Ovary (tissue), 3 donors: ENCODE measurements around the gene FEM1C.

Source experiments
- CTCF ChIP-seq, 3 donors: fragments of 450-650 bp in 2 of 3; fragments of 200-600 bp in 1 of 3; IDR thresholded peaks; one replicate each; pipeline versions ENCODE4 v1.5.1 to v1.8.0; 2016 to 2022; ENCODE audit warnings: antibody characterized with exemption in 3 of 3, mild to moderate bottlenecking in 1 of 3
- POLR2A ChIP-seq: fragments of 450-650 bp; IDR thresholded peaks from one replicate; pipeline ENCODE4 v1.6.1; 2017; ENCODE audit warnings: antibody characterized with exemption, mild to moderate bottlenecking, moderate library complexity
- donor health status: DM: no; HTN: no; CAD: no.

DNA sequence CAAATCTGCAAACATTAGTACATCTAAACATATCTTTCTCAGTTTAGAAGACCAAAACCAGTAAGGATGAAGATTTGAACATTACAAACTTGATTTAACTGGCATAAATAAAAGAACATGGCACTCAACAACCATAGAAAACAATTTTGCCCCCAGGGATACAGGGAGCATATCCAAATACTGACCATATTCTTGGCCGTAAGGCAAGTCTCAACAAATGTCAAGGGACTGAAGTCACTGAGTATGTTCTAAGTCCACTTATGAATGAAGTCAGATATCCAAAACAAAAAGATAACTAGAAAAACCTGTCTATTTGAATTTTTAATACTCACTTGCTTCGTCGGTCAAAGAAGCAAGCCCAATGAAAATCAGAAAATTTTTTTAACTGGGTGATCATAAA lies 14.1 kb downstream of the FEM1C start:
- no peak for TF ChIP-seq CTCF (IDR thresholded peaks at IDR 0.05)
- TF ChIP-seq POLR2A = no peak
